ACC112 (cell line): Measurements from ENCODE around the gene D2HGDH.

Experiments used
- H2AFZ ChIP-seq: fragments of 200-600 bp; sonication (generic); one replicate; pipeline ENCODE4 v1.6.0; 2017; ENCODE audit warnings: antibody characterized with exemption, low read length; ENCODE audit not compliant: unreplicated experiment
- H3K27ac ChIP-seq: fragments of 200-600 bp; sonication (generic); 2 replicates; pipeline ENCODE4 v1.5.1; 2014; ENCODE audit warnings: low read depth, mild to moderate bottlenecking, antibody characterized with exemption, low read length, moderate library complexity
- H3K27me3 ChIP-seq: fragments of 200-600 bp; sonication (generic); 2 replicates; pipeline ENCODE4 v1.6.1; 2014; ENCODE audit warnings: mild to moderate bottlenecking, antibody characterized with exemption, low read length, moderate library complexity, mixed read lengths; ENCODE audit not compliant: insufficient read depth
- H3K36me3 ChIP-seq: fragments of 200-600 bp; sonication (generic); 2 replicates; pipeline ENCODE4 v1.6.1; 2016; ENCODE audit warnings: mild to moderate bottlenecking, antibody characterized with exemption, low read length, moderate library complexity, mixed read lengths; ENCODE audit not compliant: insufficient read depth
- H3K4me1 ChIP-seq: fragments of 200-600 bp; sonication (generic); one replicate; pipeline ENCODE4 v1.6.1; 2016; ENCODE audit warnings: low read length, mixed read lengths; ENCODE audit not compliant: insufficient read depth, unreplicated experiment, control insufficient read depth
- H3K4me3 ChIP-seq: fragments of 200-600 bp; sonication (generic); 2 replicates; pipeline ENCODE4 v1.5.1; 2014; ENCODE audit warnings: mild to moderate bottlenecking, low read depth, low read length
- H3K79me2 ChIP-seq: fragments of 200-600 bp; sonication (generic); one replicate; pipeline ENCODE4 v1.6.0; 2016; ENCODE audit warnings: low read length; ENCODE audit not compliant: control insufficient read depth, unreplicated experiment, insufficient read depth

D2HGDH gene

GRCh38 chr2:241748468-241749256, 14.2 kb downstream of the D2HGDH start:
- Histone ChIP-seq H3K27me3 (no peaks in the 10 kb centered on the region), H3K79me2 (no peaks in the 10 kb centered on the region), H3K4me3 (no peak overlapping the region), H3K27ac (no peak overlapping the region), H3K4me1 (no peaks in the 10 kb centered on the region), H2AFZ (no peak overlapping the region), H3K36me3 (peaks cover 21% of the 10 kb centered on the region)

GRCh38 chr2:241750076-241750840, 15.8 kb downstream of the D2HGDH start:
- no peaks in the 10 kb centered on the region for H3K4me1 ChIP-seq
- H3K79me2 ChIP-seq: no peaks in the 10 kb centered on the region
- H3K27ac ChIP-seq: no peak overlapping the region
- no peak overlapping the region for H2AFZ ChIP-seq
- H3K4me3 ChIP-seq: no peak overlapping the region
- no peaks in the 10 kb centered on the region for H3K27me3 ChIP-seq
- peaks cover 8% of the 10 kb centered on the region for H3K36me3 ChIP-seq

GRCh38 chr2:241751152-241751551, 16.7 kb downstream of the D2HGDH start:
- no peaks in the 10 kb centered on the region for H3K27me3 ChIP-seq
- no peaks in the 10 kb centered on the region for H3K4me1 ChIP-seq
- no peak overlapping the region for H3K27ac ChIP-seq
- H3K79me2 ChIP-seq: no peaks in the 10 kb centered on the region
- no peak overlapping the region for H3K4me3 ChIP-seq
- H2AFZ ChIP-seq: no peak overlapping the region
- no peaks in the 10 kb centered on the region for H3K36me3 ChIP-seq

GRCh38 chr2:241751776-241752175, 17.3 kb downstream of the D2HGDH start:
- Histone ChIP-seq H3K4me3 (no peak overlapping the region), H3K4me1 (no peaks in the 10 kb centered on the region), H3K79me2 (no peaks in the 10 kb centered on the region), H3K27me3 (no peaks in the 10 kb centered on the region), H3K36me3 (no peaks in the 10 kb centered on the region), H3K27ac (no peak overlapping the region), H2AFZ (no peak overlapping the region)

GRCh38 chr2:241752253-241752652, 17.8 kb downstream of the D2HGDH start:
- Histone ChIP-seq H3K4me1 (no peaks in the 10 kb centered on the region), H3K36me3 (no peaks in the 10 kb centered on the region), H2AFZ (no peak overlapping the region), H3K79me2 (no peaks in the 10 kb centered on the region), H3K27me3 (no peaks in the 10 kb centered on the region), H3K4me3 (no peak overlapping the region), H3K27ac (no peak overlapping the region)

- no peaks in the 10 kb centered on the region for H3K27me3 ChIP-seq
- no peak overlapping the region for H2AFZ ChIP-seq
- no peak overlapping the region for H3K27ac ChIP-seq
- H3K36me3 ChIP-seq: no peaks in the 10 kb centered on the region
- no peak overlapping the region for H3K4me3 ChIP-seq
- no peaks in the 10 kb centered on the region for H3K79me2 ChIP-seq
- H3K4me1 ChIP-seq: no peaks in the 10 kb centered on the region
These were observed 18.4 kb downstream of the D2HGDH start for GRCh38 chr2:241752689-241753276.

GRCh38 chr2:241753493-241753892, 19.1 kb downstream of the D2HGDH start:
- Histone ChIP-seq H3K79me2 (no peaks in the 10 kb centered on the region), H3K4me1 (no peaks in the 10 kb centered on the region), H3K27ac (no peak overlapping the region), H3K4me3 (no peak overlapping the region), H3K36me3 (no peaks in the 10 kb centered on the region), H2AFZ (no peak overlapping the region), H3K27me3 (no peaks in the 10 kb centered on the region)

GRCh38 chr2:241754042-241754441, 19.6 kb downstream of the D2HGDH start:
- Histone ChIP-seq H3K27ac (no peak overlapping the region), H3K36me3 (peaks cover under 1% of the 10 kb centered on the region; the same call in 1 of the 2 replicates), H3K4me1 (no peaks in the 10 kb centered on the region), H3K79me2 (no peaks in the 10 kb centered on the region), H2AFZ (no peak overlapping the region), H3K27me3 (no peaks in the 10 kb centered on the region), H3K4me3 (no peak overlapping the region)

GRCh38 chr2:241755166-241755565, 20.7 kb downstream of the D2HGDH start:
- H3K36me3 ChIP-seq: peaks cover 10% of the 10 kb centered on the region; the same call in 1 of the 2 replicates

GRCh38 chr2:241755777-241756176, 21.3 kb downstream of the D2HGDH start:
- no peak overlapping the region for H2AFZ ChIP-seq
- H3K27ac ChIP-seq: no peak overlapping the region
- H3K4me1 ChIP-seq: no peaks in the 10 kb centered on the region
- peaks cover 16% of the 10 kb centered on the region; the same call in 1 of the 2 replicates for H3K36me3 ChIP-seq
- no peak overlapping the region for H3K4me3 ChIP-seq
- H3K27me3 ChIP-seq: no peaks in the 10 kb centered on the region
- no peaks in the 10 kb centered on the region for H3K79me2 ChIP-seq

More at GRCh38 chr2:241755166-241755565, 20.7 kb downstream of the D2HGDH start:
- Histone ChIP-seq H3K27ac (no peak overlapping the region), H3K79me2 (no peaks in the 10 kb centered on the region), H2AFZ (no peak overlapping the region), H3K4me3 (no peak overlapping the region), H3K4me1 (no peaks in the 10 kb centered on the region), H3K27me3 (no peaks in the 10 kb centered on the region)
